Stimulated activated naive CD4-positive, alpha-beta T cell (primary cell): Measurements from ENCODE around the gene C1orf141.
A peak's percentile ranks its signal among the peaks of the same experiment; 100 is the strongest.
"Not testable (repeated sequence)": the region's sequence is repeated elsewhere in the genome, so short reads cannot be mapped to it uniquely, and the experiment has no call there.

Experiments
- DNase-seq, 6 experiments: peaks; one replicate each; lab custom pipeline; 2025; lab: John Stamatoyannopoulos, UW

C1orf141 gene

DNA sequence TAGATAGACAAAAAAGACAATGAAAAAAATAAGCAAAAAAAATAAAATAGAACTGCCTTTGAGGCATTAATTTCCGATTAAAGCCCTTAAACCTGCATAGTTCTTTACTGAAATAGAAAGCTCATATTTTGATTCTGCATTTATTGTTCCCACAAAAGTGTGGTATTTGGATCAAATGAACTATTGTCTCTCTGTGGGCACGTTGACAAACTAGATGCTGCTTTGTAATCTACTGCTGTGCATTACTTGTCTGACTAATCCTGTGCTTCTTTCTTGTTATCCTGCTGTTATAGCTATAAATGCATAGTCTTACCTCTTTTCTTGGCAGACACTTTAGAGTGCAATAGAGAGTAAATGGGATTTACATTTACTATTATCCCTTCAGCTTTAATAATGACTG, 49.4 kb downstream of the C1orf141 start:
- DNase-seq = no peak

DNA sequence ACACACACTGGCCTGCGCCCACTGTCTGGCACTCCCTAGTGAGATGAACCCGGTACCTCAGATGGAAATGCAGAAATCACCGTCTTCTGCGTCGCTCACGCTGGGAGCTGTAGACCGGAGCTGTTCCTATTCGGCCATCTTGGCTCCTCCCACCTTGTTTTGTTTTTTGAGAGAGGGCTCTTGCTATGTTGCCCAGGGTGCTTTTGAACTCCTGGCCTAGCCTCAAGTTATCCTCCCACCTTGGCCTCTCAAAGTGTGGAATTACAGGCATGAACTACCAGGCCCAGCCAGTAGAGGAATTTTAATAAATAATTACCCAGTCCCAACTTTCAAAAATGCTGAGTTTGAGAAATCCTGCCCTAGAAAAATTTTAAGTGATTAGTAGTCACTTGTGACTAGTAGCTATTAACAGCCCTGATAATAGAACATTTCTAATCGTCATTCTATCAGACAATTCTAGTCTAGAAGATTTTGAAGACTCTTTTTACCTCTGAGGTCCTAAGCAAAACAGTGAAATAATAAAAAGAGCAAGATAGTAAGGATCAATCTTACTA, 49.9 kb downstream of the C1orf141 start:
- no peak for DNase-seq

GRCh38 chr1:67078291-67078690, 56.5 kb downstream of the C1orf141 start:
- DNase-seq = no peak

DNA sequence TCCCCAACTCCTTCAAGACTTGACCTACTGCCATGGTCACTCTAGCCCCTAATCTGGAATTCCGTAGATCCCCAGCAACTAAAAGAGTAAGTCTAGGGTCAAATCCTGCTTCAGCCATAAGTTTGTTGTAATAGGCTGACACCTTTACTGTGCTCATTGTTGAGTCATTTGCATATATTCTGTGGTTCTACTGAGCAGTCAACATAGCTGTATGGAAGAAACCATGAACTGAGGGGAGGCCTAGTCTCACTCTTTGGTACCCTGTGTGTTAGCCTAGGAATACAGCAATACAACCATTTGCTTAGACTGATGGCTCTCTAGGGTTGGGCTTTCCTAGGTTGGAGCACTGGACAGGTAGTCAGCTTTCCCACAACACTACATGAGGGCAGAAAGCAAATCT, 57.2 kb downstream of the C1orf141 start:
- DNase-seq = no peak

- DNase-seq = no peak
Observed at GRCh38 chr1:67072749-67073148, 62.0 kb downstream of the C1orf141 start.

- not testable (repeated sequence) for DNase-seq
Observed at GRCh38 chr1:67067655-67068054, 67.1 kb downstream of the C1orf141 start.

DNA sequence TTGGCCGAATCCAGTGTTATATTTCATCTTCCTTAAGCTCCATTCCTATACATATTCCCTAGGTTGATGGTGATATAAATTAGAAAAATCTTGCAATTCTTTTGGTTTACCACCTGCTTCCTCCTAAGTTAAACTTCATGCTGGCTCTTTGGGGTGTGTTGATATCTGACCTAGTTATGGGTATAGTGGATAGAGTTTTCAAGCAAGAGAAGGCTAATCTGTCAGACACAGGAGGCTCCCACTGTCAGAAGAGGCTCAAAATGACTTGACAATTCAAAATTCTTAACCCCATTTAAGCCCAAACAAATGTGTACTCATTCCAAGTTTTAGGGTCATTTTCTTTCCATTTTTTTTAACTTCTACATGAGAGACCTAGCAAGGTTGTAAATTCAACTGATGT, 72.4 kb downstream of the C1orf141 start:
- DNase-seq = no peak

- no peak for DNase-seq
Observed at GRCh38 chr1:67061266-67061665, 73.5 kb downstream of the C1orf141 start.

DNA sequence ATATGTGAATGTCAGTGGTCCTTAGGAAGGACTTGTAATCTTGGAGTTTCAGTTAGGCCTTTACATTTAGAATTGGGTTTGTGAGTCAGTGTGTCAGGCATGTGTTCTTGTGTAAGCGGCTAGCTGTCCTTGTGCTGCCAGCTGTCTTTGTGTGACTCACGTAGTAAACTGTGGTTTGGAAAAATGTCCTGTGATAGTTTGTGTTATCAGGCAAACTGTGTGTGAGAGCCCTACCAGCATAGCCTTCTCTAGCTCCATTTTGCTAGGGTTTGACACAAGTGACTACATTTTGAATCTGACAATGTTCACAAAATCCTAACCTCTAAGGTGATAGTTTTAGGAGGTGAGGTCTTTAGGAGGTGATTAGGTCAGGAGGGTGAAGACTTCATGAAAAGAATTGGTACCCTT, 74.0 kb downstream of the C1orf141 start:
- no peak for DNase-seq

GRCh38 chr1:67059346-67059745, 75.4 kb downstream of the C1orf141 start:
- no peak for DNase-seq

- DNase-seq = no peak
Observed at GRCh38 chr1:67058761-67059160, 76.0 kb downstream of the C1orf141 start.

- no peak for DNase-seq
Observed at GRCh38 chr1:67058242-67058641, 76.5 kb downstream of the C1orf141 start.

- peak; percentile 52 to 90 (median 72) for DNase-seq
Observed at GRCh38 chr1:67053785-67054772, 80.7 kb downstream of the C1orf141 start, which contains the start of gene SLC35D1. TSS of gene SLC35D1 (minus strand) at chr1:67054148. CDS start at chr1:67054013, 135 bp downstream.

- DNase-seq = peak in 4 of 6 experiments; percentile 38 to 76 (median 56)
Observed at GRCh38 chr1:67053535-67053784, 81.3 kb downstream of the C1orf141 start.

DNA sequence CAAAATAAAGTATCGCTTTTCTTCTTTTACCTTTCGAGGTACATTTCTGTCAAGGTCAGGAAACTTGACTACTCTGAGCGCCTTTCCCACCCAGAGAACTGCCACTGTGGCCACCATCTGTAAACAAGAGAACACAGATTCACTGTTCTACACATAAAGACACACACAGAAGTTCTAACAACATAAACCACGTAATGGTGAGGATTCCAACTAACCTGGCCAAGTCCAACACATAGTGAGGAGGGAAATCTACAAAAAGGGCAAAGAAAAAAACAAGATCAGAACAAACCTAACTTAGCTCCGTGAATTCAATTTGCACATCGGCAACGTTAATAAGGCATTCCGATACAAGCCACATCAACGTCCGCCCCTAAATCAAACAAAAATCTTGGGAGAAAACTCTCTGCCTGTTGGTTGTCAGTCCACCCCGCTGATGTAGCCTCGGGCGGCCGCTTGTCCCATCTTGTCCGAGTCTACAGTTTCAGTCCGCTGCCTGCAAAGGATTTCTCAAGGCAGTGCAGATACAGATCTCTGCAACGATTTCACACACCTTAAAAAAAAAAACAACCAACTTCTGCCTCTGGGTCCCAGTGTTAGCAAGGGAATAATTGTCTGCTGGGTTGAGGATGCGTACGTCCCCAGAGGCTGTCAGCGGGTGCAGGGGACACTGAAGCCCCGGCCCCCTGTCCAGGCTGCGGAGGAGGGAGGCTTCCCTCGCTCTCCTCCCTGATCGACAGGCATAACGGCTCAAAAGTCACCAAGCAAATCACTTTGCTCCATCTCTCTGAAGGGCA, 81.8 kb downstream of the C1orf141 start:
- DNase-seq = peak in 4 of 6 experiments; percentile 5 to 51 (median 24)

DNA sequence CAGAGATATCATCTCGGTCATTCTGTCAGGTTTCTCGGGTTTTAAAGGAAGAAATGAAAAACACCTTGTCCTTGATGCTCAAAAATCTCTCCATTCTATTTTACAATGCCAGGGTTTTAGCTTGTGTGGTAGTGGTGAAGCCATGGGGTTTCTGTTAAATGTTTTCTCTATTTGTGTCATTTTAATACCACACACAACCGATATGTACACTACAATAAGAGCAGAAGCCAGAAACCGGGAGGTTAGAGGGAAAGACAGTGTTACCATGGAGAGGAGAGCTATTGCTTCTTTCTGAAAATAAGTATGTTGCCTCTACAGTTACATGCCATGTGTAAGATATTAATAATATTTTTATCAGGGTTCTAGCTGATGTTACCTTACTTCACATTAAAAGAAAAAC, 83.6 kb downstream of the C1orf141 start:
- no peak for DNase-seq

- no peak for DNase-seq
Observed at GRCh38 chr1:67044631-67045270, 90.0 kb downstream of the C1orf141 start.

DNA sequence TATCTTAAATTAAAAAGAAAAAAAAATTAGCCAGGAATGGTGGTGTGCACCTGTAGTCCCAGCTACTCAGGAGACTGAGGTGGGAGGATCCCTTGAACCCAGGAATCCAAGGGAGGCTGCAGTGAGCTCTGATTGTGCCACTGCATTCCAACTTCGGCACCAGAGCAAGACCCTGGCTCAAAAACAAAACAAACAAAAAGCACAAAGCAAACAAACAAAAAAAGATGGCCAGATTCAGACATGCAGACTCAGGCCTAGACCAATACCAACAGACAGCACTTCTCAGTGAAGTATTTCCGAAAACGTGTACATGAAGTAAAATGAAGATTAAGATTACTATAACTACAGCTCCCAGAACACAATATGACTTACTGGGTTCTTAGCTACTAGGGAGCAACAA, 91.4 kb downstream of the C1orf141 start:
- no peak for DNase-seq
